Pancreas (tissue), 10 donors: Measurements from ENCODE around the gene RANBP3. TPM values are rescaled to one million over a fixed set of nuclear protein-coding genes. Genes with fewer than 3 reads are reported as not detected.
A peak's percentile ranks its signal among the peaks of the same experiment; 100 is the strongest.

ENCODE experiments used
- ATAC-seq, 4 donors: fragments of 200-7000 bp; cut with Tn5 transposase; one replicate each; pipeline versions ENCODE4 v1.8.0 to v1.9.1; 2020; ENCODE audit warnings: mild to moderate bottlenecking in 4 of 4, moderate library complexity in 4 of 4
- DNase-seq, 6 donors: peaks; one replicate each; pipeline ENCODE4 v3.0.0-alpha.2; 2020
- FAIRE-seq: peaks from 2 replicates; lab custom pipeline; 2012; peaks lifted over from hg19 to GRCh38; lab: Jason Lieb, UNC
- H3K27ac ChIP-seq, 4 donors: fragments of 200-600 bp; sonication (generic); 1 replicate in 3 of 4; 2 replicates in 1 of 4; pipeline versions ENCODE4 v1.5.0 to v1.8.0; 2020
- H3K27me3 ChIP-seq, 4 donors: fragments of 200-600 bp; one replicate each; pipeline ENCODE4 v1.8.0; 2021
- H3K36me3 ChIP-seq, 3 donors: fragments of 200-600 bp; sonication (generic) in 1 of 3; one replicate each; pipeline versions ENCODE4 v1.5.0 to v1.8.0; 2020 to 2021
- H3K4me1 ChIP-seq, 3 donors: fragments of 200-600 bp; one replicate each; pipeline ENCODE4 v1.8.0; 2021
- H3K4me3 ChIP-seq, 4 donors: fragments of 200-600 bp; sonication (generic) in 2 of 4; one replicate each; pipeline versions ENCODE4 v1.5.0 to v1.8.0; 2020 to 2021
- H3K9me3 ChIP-seq, 4 donors: fragments of 200-600 bp; one replicate each; pipeline ENCODE4 v1.8.0; 2021
- CTCF ChIP-seq, 4 donors: fragments of 200-600 bp; sonication (generic) in 3 of 4; IDR thresholded peaks; one replicate each; pipeline versions ENCODE4 v1.5.0 to v1.8.0; 2021; ENCODE audit warnings: antibody characterized with exemption in 4 of 4
- WGBS, 2 donors: extraction: QIAGEN DNeasy Blood & Tissue Kit; methylation state at CpG; one replicate each; pipeline ENCODE4 v1.1.7; 2013; 5-methylcytosine and 5-hydroxymethylcytosine counted together
- intact Hi-C, 3 donors: fragments of 100-400 bp; cut with DNase I; formaldehyde crosslinking; loops; one replicate each; pipeline versions ENCODE4 v1.11.1 to v1.14.2; 2022
- polyA plus RNA-seq, 2 donors: library from polyadenylated mRNA; stranded (reverse); fragments of 200-250 nt; gene quantifications; one replicate each; pipeline ENCODE4 v1.2.3, GENCODE V29; 2013
- total RNA-seq, 6 donors: library from RNA; stranded (reverse); fragmentation: NEBNext Ultra II Directional in 4 of 6; extraction: Animal tissue kit (Norgen Biotek cat#: 25700) in 4 of 6; gene quantifications; one replicate each; pipeline versions ENCODE4 v1.2.1 to v1.2.4, GENCODE V29; 2021 to 2023
- donor health status: healthy with polysubstance abuse.
- donor health status: DM: no; HTN: no; CAD: no; lungs with moderate emphysema.
- donor health status: DM: no; HTN: no; CAD: no.
- donor health status: control.
- donor health status: control.
- donor health status: Bipolar disorder and iron deficiency.
- donor health status: DM: yes; HTN: yes; CAD: no.
- donor health status: DM: no; HTN: no; CAD: no.
- donor health status: DM: no; HTN: no; CAD: no.
- donor health status: DM: yes; HTN: yes; CAD: no.

The RANBP3 gene
- total and polyA plus RNA-seq, 8 donors = 27.6 to 42.2 (median 34.7) TPM

GRCh38 chr19:5983367-5983955, 5.5 kb upstream of the RANBP3 start:
- Histone ChIP-seq H3K27me3 (no peaks in the 10 kb centered on the region), H3K9me3 (no peaks in the 10 kb centered on the region), H3K4me1 (peaks cover 0 to 7% (median 6%) of the 10 kb centered on the region in 3 donors), H3K27ac (no peak overlapping the region), H3K4me3 (no peak overlapping the region), H3K36me3 (no peaks in the 10 kb centered on the region)
- DNase-seq (no peak), FAIRE-seq (no peak), ATAC-seq (no peak)
- 55 to 56% methylated on average over 14 of the region's 14 CpGs for WGBS, 2 donors
- intact Hi-C loops = no loop called here
- no peak for TF ChIP-seq CTCF (IDR thresholded peaks at IDR 0.05)

- 42 to 55% methylated on average over 28 to 33 of the region's 33 CpGs for WGBS, 2 donors
- intact Hi-C loops = no loop called here
- H3K4me1 ChIP-seq = peaks cover 16 to 27% (median 20%) of the 10 kb centered on the region in 3 donors
- H3K9me3 ChIP-seq = no peaks in the 10 kb centered on the region
- TF ChIP-seq CTCF (IDR thresholded peaks at IDR 0.05) = no peak
- ATAC-seq (no peak), DNase-seq (no peak), FAIRE-seq (no peak)
- peak overlapping the region; percentile 33 to 99 (median 69) for H3K4me3 ChIP-seq
- no peaks in the 10 kb centered on the region for H3K27me3 ChIP-seq
- H3K36me3 ChIP-seq = no peaks in the 10 kb centered on the region
- H3K27ac ChIP-seq = peak overlapping the region; percentile 57 to 90 (median 77)
Measured at GRCh38 chr19:5978606-5979552, 939 bp upstream of the RANBP3 start.

DNA sequence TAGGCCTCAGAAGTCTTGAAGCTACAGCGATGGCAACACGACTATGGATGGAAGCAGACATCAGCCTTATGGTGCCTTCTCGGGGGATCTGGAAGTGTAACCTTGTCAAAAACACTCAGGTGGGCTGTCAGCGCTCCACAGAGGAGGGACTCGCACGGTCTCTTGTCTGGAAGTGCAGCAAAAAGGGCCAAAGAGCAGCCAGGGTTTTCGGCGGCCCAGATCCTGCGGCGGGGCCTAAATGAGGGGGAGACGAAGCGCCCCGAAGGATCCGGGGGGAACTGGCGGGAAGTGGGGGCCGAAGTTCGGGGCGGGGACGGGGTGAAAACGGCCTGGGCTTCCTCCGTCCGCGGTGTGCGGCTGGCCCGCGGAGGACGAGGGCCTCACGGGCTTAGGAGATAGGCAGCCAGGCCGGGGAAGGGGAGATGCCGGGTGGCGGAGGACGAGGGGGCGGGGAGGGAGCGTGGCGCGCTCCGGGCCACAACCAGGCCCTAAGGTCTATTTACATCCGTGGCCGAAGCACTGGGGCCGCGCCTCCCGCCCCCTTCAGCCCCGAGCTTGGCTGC, 637 bp downstream of the RANBP3 start:
- WGBS, 2 donors = 1% methylated on average over 43 of the region's 43 CpGs
- peak in 1 of 6 donors; percentile 55 for DNase-seq
- Histone ChIP-seq H3K9me3 (no peaks in the 10 kb centered on the region), H3K4me1 (peaks cover 16 to 27% (median 20%) of the 10 kb centered on the region in 3 donors), H3K4me3 (peak overlapping the region; percentile 92 to 99 (median 98)), H3K36me3 (no peaks in the 10 kb centered on the region), H3K27me3 (no peaks in the 10 kb centered on the region), H3K27ac (peak overlapping the region; percentile 57 to 90 (median 77))
- peak in 3 of 4 donors; percentile 21 to 37 (median 25) for ATAC-seq
- TF ChIP-seq CTCF (IDR thresholded peaks at IDR 0.05) = no peak
- FAIRE-seq = no peak
- intact Hi-C loops = no loop called here

DNA sequence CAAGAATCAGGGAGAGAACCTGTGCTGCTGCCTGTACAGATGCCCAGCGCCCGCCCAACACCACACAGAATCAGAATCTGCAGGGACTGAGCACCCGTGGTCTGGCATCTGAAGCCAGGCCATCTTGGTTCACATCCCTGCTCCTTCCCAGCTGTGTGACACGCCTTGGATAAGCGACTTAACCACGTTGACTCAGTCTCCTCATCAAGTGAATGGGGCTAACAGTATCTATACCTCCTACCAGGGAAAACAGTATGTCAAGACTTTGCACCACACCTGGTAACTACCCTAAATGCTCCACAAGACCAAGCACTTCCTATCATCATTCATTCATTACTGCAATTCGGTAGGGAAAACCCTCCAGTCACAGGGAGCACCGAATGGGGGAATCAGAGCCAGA, 1.2 kb downstream of the RANBP3 start:
- no peaks in the 10 kb centered on the region for H3K36me3 ChIP-seq
- WGBS, 2 donors = 39 to 40% methylated on average over 8 of the region's 8 CpGs
- H3K4me1 ChIP-seq = peaks cover 16 to 30% (median 23%) of the 10 kb centered on the region in 3 donors
- TF ChIP-seq CTCF (IDR thresholded peaks at IDR 0.05) = no peak
- H3K27me3 ChIP-seq = no peaks in the 10 kb centered on the region
- intact Hi-C loops = no loop called here
- H3K4me3 ChIP-seq = peak overlapping the region; percentile 92 to 99 (median 98)
- no peak for ATAC-seq
- FAIRE-seq = no peak
- H3K9me3 ChIP-seq = no peaks in the 10 kb centered on the region
- DNase-seq = no peak
- H3K27ac ChIP-seq = peak overlapping the region in 1 of 4 donors; percentile 90
